NCI-H2107 (cell line): ENCODE results near the gene THBS4.
"Not testable (repeated sequence)": the region's sequence is repeated elsewhere in the genome, so short reads cannot be mapped to it uniquely, and the experiment has no call there.

Experiments
- DNase-seq: peaks from one replicate; lab custom pipeline; 2025; lab: John Stamatoyannopoulos, UW

Gene THBS4

DNA sequence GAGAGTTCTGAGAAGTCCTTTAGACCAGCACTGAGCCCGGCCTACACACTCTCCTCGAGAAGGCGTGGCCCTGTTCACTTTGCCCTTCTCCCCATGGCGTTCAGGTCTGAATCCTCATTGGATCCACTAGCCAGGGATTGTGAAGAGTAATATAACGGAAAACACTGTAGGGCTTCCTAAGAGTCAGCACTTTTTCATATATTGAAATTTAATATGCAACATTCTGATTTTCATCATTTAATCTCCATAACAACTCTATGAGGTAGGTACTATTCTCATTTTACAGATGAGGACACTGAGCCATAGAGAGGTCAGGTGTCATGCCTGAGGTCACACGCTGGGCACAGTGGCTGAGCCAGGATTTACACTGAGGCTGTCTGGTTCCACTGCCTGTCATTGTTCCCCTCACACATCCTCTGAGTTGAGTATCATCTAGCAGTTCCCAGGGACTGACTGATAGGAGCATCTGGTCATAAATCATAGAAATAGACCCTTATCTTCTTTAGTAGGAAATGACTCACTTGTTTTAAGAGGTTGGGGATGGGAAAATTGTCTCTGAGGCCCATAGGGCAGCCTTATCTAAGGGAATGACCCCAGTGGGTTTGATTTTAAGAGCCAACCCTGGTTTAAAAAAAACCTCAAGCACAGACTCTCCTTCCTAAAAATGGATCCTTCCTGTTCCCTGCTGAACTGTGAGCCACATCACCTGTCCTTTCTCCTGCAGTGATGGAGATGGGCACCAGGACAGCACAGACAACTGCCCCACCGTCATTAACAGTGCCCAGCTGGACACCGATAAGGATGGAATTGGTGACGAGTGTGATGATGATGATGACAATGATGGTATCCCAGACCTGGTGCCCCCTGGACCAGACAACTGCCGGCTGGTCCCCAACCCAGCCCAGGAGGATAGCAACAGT lies 41.2 kb downstream of the THBS4 start:
- DNase-seq = no peak

DNA sequence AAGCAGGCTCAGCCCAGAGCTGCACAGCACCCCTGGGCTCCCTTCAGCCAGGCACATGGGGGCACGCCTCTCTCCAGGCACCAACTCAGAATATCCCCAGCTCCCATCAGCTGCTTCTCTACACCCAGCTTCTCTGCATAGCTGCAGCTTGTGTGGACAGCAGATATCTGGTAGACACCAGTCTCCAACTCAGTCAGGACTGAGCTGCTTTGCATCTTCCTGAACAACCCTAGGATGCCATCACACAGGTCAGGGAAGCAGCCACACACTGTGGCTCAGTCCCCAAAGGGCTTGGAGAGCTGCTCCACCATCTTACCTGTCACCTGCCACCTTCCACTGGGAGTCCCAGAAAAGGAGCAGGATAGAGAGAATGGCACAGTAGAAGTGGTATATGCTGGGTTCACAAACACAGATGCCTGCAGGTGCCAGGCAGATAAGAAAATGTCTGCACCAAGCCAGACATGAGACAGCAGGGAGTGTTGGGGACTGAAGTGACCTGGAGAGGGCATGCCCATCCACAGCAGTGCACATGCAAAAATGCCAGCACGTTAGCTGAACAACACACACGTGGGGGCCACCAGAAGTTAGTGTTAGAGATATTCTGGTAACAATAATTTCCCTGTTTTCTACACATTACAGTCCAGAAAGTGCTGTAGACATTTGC lies 42.0 kb downstream of the THBS4 start:
- DNase-seq = no peak

DNA sequence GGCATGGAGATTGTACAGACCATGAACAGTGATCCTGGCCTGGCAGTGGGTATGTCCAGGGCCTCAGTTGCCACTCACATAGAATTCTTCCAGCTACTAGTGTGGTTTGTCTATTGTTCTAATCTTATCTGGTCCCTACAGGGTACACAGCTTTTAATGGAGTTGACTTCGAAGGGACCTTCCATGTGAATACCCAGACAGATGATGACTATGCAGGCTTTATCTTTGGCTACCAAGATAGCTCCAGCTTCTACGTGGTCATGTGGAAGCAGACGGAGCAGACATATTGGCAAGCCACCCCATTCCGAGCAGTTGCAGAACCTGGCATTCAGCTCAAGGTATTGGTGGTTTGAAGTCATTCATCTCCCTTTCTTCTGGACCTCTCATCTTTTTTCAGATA lies 43.8 kb downstream of the THBS4 start:
- no peak for DNase-seq

DNA sequence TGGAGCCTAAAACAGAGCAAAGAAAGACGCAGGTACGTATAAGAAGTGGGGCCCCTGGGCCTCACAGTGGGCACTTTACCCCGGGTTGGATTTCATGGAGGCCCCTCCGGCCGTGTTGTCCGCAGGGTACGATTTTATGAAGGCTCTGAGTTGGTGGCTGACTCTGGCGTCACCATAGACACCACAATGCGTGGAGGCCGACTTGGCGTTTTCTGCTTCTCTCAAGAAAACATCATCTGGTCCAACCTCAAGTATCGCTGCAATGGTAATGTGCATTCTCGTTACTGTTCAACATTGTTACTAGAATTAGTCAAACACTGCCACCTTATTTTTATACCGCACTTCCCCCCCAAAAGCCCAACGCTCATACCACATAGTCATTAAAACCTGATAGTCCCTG lies 47.1 kb downstream of the THBS4 start:
- DNase-seq = no peak

DNA sequence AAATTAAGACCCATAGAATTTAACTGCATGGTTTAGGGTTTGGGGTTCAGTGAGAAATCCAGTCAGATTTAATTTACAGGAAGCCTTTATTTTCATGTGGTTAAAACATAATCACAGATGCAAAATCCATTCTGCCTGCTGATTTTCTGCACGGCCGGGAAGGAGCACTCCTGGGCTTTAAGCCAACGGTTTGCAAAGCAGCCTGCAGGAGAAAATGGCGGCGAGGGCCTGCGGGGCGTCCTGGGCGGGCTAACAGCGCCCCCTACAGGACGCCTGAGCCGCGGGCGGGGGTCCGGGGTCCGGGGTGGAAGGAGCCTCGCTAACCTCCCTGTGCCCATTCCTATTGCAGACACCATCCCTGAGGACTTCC lies 47.6 kb downstream of the THBS4 start:
- DNase-seq = peak; percentile 54

DNA sequence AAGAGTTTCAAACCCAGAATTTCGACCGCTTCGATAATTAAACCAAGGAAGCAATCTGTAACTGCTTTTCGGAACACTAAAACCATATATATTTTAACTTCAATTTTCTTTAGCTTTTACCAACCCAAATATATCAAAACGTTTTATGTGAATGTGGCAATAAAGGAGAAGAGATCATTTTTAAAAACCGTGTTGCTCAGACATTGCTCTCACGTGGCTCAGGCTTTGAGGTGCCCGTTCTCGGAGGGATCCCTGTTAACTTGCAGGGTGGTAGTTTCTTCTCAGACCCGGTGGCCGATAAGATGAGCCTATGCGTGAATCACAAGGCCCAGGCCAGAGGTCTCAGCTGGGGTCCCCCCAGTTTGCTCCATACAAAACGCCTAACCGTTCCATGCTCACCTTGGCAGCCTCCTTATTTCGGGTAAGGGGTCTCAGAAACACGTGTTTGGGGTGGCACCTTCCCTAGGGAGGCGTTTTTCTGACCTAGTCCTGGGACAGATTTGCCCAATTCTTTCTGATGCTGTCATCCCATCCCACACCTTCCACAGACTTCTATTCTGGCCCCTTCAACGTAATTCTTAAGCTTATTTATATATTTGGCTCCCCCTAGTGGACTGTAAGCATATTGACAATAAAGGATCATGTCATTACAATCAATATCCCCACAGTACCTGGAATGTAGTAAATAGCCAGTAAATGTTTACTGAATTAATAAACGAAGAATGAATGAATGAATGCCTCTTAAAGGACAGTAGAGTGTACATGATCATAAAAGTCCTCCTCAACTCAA lies 48.1 kb downstream of the THBS4 start:
- DNase-seq = peak; percentile 6

DNA sequence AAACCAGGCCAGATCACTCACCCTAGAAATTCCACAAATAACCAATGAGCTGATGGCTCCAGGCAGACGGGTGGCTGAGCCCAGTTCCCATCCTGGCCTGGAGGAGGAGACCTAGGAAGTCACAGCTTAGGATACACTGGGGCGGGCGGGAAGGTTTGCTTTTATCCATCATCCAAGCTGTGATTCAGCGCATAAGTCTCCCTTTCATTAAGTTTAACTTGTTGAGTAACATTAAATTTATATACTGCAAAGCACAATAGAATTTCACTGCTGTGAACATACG lies 55.7 kb downstream of the THBS4 start:
- DNase-seq = no peak

DNA sequence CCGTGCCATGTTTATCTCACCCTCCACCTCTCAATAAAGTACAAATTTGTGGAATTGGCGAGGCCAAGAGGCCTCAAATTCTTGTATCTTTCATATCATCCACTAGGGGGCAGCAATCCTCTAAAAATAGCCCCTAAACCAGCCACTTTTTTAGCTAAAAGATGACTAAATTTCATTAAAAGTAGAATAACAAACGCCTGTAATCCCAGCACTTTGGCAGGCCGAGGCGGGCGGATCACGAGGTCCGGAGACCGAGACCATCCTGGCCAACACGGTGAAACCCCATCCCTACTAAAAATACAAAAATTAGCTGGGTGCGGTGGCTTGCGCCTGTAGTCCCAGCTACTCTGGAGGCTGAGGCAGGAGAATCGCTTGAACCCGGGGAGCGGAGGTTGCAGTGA lies 56.6 kb downstream of the THBS4 start:
- DNase-seq = not testable (repeated sequence)

DNA sequence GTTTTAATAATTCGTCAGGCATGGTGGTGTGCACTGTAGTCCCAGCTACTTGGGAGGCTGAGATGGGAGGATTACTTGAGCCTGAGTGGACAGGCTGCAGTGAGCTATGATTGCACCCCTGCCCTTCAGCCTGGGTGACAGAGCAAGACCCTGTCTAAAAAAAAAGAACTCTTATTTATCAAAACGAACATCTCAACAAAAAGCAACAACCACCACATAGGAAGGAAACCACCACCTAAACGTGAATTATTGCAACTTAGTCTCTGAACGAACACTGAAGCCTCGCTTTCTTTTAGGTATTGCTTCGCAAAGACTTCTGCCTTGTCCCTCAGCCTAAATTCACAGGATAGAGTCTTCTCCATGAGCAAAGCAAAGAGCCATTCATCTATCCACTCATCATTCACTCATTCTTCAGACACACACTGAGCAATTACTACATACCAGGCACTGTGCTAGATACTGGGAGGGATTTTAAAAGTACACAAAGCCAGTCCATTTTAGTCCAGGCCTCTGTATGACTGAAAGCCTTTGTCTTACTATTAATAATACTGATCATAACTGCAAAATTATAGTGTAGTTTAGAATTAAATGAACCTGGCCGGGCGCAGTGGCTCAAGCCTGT lies 57.4 kb downstream of the THBS4 start:
- no peak for DNase-seq

DNA sequence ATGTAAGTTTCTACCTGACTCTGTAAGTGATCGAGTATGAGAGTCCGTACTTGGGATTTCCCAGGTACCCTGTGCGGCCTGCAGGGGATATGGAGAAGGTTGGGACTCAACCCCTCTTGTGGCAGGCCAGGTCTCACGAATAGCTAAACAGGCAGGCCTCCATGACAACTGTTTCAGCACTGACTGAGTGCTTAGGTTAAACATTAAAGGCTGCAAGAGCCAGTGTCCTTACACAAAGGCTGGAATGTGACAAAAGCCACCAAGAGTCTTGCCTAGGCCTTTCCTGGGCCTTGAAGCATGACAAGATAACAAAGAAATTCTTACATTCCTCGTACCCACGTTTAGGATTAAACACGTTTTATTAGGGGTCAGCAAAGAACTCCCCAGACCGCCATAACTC lies 58.6 kb downstream of the THBS4 start:
- no peak for DNase-seq

DNA sequence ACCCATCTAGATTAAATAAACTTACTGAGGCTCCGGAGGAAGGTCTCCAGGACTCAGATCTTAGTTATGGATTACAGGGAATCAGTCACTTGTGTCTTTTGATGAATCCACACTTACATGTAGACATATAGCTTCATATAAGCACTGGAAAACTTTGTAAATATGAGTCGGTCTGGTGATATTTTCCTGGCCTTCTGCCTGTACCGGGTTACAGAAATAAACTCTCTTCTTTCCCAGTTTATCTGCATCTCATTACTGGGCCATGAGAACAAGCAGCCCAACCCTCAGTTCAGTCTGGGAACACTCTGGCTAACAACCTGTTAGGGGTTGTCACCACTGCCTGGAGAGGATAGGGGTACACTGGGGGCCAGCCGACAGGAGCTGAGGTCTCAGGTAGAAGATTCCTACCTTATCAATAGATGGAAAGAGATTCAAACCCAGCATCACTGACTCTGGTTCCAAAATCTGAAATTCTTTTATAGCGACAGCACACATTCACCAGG lies 59.1 kb downstream of the THBS4 start:
- DNase-seq = no peak

DNA sequence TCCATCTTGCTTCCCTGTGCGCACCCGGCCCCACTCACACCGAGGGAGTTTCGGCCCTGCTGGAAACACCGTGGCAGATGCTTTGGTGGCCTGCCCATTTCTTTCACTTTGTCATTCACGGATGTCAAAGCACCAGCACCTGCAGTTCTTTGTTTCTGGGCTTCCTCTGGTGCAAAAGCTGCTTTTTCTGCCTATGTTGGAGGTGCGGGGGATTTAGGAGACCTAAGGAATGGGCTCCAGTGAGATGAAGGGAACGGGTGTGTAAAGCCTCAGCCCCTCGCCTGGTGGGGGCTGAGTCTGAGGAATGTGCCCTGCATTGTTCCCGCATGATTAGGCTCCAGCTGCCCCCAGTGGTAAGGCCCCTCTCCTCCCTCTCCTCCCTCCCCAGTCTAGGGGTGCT lies 62.3 kb downstream of the THBS4 start:
- DNase-seq = no peak

DNA sequence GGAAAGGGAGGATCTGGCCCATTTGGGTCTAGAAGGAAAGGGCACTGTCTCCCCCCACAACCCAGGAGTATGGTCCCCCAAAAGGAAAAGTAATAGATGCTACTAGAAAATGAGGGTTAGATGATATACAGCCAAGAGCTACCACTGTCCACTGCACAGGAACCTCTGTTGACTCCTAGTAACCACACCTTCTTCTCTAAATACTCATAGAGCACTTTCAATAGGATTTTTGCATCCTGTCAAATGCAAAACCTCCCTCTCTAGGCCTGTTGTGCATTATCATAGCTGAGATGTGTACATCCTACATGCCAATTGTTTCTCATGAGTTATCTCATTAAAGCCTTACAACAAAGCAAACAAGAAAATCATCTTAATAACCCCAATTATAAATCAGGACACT lies 66.8 kb downstream of the THBS4 start:
- DNase-seq = no peak

DNA sequence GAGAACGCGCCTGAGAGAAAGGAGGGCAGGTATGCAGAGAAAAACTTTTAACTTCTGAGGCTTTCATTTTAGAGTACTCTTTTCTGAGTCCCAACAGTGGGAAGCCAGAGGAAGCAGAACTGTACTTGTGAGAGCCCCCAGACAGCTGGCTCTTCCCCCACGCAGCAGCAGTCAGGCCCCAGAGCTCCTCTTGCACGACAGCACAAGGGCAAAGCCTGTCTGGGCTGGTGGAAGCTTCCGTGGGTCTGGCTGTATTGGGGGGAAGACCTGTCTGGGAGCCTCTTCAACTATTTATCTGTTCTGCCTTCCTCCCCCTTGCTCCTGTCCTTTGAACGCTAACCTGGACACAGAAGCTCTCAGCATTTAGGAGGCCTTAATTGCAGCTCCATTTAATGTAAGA lies 68.2 kb downstream of the THBS4 start:
- DNase-seq = no peak

DNA sequence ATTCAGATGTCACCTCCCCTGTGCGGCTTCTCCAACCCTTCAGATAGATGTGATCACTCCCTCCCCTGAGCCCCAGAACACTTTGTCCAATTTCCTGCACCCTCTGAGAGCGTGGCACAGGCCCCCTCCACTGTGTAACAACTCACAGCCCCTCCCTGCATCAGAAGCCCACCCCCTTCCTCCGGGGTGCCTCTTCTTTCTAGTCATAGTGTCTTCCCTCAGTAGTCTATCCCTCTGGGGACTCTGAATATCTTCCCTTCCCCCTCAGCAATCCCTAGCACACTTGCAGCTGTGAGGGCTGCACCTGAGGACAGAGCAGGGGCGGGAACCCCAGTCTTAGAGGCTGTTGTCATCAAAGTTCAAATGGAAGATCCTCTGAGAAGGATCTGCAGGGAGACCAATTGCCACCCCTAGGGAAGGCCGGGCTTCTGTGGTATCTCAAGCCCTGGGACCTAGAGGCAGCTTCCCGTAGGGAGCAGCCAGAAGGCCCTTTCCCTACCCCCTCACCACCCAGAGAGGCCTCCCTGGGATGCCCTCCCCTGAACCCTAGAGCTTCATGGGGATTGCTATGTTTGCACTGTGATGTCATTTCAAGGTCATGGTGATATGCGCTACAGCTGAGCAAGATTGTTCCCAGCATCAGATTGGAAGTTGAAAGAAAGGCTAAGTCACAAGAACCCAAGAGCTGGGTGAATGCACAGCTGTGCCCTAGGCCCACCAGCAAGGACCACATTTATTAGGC lies 70.7 kb downstream of the THBS4 start:
- DNase-seq = no peak

DNA sequence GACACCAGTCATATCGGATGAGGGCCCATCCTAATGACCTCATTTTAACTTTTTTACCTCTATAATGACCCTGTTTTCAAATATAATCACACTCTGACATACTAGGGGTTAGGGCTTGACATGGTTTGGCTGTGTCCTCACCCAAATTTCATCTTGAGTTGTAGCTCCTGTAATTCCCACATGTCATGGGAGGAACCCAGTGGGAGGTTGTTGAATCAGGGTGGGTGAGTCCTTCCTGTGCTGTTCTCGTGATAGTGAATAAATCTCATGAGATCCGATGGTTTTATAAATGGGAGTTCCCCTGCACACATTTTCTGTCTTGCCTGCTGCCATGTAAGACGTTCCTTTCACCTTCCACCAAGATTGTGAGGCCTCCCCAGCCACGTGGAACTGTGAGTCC lies 71.8 kb downstream of the THBS4 start:
- no peak for DNase-seq

DNA sequence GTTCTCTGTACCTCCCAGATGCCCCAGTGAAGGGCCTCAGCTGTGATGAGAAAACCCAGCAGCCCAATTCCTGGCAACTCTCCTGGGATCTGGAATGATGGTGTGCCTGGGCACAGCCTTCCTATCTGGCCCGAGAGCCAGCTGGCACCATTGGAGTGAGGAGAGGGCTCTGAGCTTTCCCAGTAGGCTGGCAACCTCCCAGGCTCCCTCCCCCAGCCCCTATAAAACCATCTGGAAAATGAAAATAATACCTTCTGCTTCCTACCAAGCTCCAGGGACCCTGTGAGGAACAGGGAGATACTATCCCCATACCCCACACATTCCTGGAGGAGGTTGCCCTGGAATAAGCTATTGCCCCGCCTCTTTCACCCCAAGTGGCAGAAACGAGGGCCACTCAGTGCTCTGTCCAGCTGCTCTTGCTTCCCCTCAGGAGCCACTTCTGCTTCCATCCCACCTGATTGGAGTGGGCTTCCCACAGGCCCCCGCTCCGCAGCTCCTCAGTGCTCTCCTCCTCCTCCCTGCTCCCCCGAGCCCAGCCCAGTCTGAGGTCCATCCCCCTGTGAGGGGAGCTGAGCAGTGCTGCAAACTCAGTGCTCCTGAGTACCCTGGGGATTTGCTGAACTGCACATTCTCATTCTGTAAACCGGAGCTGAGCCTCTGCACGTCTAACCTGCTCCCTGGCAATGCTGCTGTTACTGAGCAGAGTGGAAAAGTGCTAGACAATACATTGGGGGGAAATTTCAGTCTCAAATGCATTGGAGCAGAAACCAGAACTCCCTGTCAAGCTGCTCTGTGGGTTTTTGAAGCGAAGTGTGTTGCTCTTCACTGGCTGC lies 74.7 kb downstream of the THBS4 start:
- peak; percentile 7 for DNase-seq

DNA sequence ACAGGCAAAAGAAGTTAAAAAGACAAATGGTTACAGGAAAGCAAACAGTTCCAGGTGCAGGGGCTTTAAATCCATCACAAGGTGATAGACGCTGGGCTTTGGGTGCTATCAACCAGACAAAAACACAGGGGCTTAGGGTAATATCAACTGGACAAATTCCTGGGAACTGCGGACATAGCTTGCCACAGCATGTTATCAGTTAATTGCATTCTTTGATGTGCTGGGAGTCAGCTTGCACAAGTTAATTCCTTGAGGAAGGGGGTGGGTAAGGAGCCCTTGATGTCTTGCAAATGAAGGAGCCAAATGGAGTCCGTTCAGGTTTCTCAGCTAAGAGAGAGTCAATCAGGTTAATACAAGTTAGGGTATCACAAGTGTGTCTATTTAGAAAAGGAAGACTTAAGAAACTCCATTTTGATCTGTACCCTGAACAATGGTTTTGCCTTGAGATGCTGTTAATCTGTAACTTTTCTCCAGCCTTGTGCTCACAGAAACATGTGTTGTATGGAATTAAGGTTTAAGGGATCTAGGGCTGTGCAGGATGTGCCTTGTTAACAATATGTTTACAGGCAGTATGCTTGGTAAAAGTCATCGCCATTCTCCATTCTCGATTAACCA lies 76.3 kb downstream of the THBS4 start:
- not testable (repeated sequence) for DNase-seq

DNA sequence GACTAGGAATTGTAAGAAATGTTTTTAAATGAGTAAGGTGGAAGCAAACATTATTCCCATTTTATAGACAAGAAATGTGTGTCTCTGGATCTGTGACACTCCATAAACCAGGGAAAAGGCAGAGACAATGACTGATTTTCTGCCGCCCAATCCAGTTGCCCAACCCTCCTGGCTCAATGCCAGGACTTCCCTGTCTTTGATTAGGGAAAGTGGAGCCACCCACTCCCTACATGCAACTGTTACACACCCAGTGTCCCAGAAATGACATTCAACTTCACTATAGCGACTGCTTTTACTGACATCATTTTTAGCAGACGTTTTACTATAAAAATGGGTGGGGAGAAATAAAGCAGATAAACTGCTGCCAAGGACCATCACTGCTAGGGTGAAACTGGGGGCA lies 79.7 kb downstream of the THBS4 start:
- no peak for DNase-seq

DNA sequence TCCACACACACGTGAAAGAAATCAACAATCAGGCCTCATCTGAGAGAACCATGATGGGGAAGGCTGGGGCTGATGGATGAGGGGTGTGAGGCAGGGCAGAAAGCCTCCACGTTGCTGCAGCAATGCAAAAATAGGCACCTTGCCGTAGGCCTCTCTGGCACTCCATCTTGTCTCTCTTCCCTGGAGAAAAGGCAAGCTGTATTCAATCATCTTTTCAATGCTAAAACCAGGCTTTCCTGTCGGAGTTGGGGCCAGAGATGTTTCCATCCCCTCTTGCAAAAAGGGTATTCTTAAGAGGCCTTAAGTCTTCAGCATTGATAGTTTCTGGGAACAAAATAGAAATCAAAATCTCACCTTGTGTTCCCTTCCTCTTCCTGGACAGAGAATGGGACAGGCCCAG lies 80.9 kb downstream of the THBS4 start:
- DNase-seq = no peak
